NCI-H748 (cell line): ENCODE measurements around the gene C5orf47.
A peak's percentile ranks its signal among the peaks of the same experiment; 100 is the strongest.

Source experiments
- DNase-seq: peaks from one replicate; lab custom pipeline; 2025; ENCODE audit not compliant: unreplicated experiment; lab: John Stamatoyannopoulos, UW

C5orf47 gene

DNA sequence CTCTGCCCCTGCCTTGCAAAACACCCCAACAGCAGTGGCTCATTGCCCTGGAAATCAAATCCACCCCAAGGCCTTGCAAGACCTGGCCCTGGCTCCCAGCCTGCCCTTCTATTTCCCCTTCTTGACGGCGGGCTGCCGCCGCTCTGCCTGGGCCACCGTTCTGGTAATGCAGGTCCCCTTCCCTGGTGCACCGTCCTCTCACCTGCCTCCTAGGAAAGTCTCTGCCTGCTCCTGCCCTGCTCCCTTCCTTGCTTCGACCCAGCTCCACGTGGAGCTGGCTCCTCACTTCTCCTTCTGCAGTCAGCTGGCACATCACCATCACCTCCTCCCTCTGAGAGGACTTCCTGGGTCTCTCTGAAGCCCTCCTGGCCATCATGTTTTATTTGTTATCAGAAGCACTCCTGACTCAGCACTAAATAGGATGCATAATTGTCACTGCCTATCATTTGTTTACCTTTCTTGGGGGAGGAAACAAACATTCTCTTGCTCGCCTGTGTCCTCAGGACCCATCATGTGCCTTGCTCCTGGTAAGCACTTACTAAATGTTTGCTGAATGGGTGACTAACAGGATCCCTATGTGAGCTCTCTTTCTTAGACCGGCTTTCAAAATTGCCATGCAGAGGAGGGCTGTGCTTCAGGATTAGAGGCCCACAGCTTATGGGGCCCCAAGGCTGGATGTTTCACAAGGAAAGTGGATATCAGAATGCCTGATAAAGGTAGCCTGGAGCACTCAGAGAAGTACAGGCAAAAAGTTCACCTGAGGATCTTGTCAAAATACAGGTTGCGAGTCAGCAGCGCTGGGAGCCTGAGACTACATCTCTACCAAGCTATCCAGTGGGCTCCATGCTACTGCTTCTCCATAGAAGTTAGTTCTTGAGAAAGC is 19.6 kb upstream of the C5orf47 start:
- DNase-seq = no peak

GRCh38 chr5:173970878-173971650 is 17.9 kb upstream of the C5orf47 start:
- DNase-seq = no peak

DNA sequence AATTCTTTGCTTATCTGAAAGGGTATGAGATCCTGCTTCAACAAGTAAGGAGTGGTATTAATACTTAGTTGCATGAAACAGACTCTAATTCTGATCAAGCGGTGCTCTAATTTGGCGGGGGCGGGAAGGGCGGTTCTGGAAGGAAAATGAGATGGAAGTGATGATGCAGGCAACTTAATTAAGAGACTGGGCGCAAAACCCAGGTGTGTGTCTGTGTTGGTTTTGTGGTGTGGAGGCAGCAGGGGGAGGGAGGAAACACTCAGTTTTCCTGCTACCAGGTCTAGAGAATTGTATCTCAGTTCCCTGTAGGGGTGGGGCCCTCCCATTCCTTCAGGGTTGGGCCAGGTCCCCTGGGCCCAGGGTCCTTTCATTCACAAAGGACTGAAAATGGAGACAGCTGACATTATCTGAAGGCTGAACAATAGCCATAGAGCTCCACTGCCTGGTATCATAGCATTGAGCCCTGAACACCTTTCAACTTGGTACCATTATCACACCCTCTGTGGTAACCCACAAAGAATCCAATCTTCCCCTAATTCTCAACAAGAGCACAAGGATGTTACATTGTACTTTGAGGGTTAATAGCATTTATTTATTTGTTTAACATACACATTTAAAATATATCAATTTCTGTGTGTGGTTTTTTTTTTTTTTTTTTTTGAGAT is 17.2 kb upstream of the C5orf47 start:
- DNase-seq = no peak

- DNase-seq = no peak
These were observed 16.4 kb upstream of the C5orf47 start for GRCh38 chr5:173972607-173972924.

GRCh38 chr5:173972925-173973615 is 15.9 kb upstream of the C5orf47 start:
- DNase-seq = peak; percentile 89

GRCh38 chr5:173973616-173973969 is 15.4 kb upstream of the C5orf47 start:
- DNase-seq = peak; percentile 64

- no peak for DNase-seq
These were observed 14.2 kb upstream of the C5orf47 start for GRCh38 chr5:173974688-173975239.

DNA sequence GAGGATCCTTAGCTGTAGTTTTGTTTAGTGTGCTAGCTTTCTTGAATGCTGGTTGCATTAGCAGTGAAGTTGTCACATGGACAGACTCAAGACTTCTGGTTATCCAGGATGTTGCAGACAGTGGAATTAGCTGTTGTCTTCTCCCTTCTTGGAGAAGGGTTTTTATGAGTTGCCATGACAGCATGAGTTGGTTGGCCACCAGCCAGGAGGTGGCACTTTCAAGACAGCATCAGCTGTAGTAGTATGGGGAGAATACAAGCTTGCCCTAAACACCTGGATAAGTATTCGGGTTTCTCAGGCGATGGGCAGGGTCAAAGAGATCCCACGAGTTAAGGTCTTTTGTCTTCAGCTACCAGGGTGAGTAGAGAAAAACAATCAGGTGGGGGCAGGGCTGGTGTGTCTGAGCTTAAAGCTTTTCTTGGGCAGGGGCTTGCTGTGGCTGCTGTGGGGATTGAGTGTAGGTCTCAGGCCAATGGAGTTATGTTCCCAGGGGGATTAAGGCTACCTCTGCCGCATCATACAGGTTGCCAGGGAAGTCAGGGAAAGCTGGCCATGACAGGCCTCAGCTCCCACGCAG is 7.7 kb upstream of the C5orf47 start:
- DNase-seq = peak; percentile 25

DNA sequence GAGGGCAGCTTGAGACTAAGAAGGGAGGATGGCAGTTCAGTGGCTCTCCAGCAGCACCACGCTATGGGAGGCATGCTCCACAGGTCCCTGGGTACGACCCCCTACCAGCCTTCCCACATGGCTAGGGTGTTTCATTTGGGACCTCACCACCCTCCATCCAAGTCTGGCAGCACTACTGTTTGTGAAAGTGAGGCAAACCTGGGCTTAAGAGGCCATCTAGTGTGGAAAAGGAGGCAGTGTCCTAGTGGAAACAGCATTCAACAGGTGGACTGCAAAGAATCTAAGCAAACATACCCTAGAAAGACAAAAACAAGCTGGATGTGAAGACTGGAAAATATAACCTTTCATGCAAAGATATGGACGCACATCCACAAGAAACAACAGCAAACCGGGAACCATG is 4.8 kb upstream of the C5orf47 start:
- DNase-seq = no peak

- DNase-seq = no peak
These were observed 587 bp downstream of the C5orf47 start for GRCh38 chr5:173989432-173990082.

DNA sequence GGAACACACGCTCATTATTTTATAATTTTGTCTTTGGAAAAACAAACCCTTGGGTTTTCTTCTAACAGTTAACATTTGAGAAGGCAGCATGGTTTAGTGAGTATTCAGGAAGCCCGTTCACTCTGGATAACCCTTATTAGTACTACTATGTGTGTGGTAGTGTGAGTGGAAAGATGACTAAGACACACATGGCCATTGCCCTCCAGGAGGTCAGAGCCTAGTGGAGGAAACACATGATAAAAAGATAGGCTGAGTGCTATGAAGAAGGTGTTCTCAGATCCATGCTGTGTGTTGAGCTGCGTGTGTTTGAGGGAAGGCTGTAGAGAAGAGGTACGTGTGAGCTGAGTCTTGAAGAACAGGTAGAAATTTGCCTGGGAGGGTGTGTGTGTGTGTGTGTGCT is 8.4 kb downstream of the C5orf47 start:
- DNase-seq = no peak

DNA sequence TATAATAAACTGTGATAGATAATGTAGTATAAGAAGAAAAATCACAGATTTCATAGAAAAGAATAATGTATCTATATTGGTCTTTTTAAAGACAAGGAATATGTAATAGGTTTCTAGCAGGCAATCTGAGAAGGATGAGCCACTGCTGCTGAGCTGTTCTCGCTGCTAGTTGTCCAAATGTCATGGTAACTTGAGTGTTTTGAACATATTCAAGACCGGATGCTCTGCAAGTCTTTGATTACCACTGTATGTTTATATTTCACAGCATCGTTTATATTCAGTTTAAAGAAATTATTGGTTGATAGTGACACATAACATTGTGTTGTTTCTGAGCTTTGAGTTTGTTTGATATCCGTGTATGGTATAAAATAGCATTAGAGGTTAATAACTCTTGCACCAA is 9.6 kb downstream of the C5orf47 start:
- DNase-seq = peak; percentile 40

- DNase-seq = no peak
These were observed 11.1 kb downstream of the C5orf47 start for GRCh38 chr5:174000076-174000475.

- DNase-seq = no peak
These were observed 14.8 kb downstream of the C5orf47 start for GRCh38 chr5:174003795-174004194.

GRCh38 chr5:174008922-174009321 is 20.0 kb downstream of the C5orf47 start:
- no peak for DNase-seq

DNA sequence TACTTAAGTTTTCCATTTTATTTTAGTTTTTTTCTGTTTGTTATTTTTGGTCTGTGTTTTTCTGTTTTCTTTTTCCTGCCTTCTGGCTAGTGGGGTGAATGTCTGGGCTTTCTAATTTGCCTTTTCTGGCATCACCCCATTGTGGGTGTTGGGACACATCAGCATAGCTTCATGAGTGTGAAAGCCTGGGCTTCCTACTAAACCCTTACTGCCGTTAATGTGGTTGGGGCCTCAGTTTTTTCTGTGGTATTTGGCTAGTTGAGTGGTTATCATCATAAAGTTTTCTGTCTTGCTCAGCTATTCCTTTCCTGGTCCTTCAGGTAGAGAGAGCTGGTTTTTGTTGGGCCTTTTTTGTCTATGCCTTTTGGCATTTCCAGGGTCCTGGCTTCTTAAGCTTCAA is 21.4 kb downstream of the C5orf47 start:
- DNase-seq = no peak

- no peak for DNase-seq
These were observed 22.5 kb downstream of the C5orf47 start for GRCh38 chr5:174011441-174011840.

DNA sequence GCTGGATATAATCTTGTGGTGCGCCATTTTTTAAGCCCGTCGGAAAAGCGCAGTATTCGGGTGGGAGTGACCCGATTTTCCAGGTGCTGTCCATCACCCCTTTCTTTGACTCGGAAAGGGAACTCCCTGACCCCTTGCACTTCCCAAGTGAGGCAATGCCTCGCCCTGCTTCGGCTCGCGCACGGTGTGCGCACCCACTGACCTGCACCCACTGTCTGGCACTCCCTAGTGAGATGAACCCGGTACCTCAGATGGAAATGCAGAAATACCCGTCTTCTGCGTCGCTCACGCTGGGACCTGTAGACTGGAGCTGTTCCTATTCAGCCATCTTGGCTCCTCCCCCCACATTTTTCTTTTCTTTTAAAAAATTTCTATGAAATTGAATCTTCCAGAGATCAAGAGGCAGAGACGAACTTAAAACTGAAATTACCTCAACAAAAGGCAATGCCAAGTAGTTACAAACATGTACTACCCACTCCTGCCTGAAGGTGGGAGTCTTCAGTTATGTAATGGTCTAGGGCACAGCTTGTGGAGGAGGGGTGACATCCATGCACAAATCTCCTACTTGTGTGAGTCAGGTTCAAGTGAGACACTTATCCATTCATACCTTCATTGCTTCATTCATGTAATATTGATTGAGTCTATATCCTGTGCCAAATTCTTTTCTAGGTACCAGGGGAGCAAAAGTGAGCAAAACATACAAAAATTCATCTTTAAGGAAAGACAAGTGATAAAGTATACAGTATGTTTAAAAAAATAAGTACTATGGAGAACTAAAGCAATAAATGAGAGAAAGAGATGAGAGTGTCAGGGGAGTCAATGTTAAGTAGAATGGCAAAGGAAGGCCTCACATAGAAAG is 31.3 kb downstream of the C5orf47 start:
- DNase-seq = peak; percentile 86

GRCh38 chr5:174020928-174021304 is 31.9 kb downstream of the C5orf47 start:
- no peak for DNase-seq
